Activated CD8-positive, alpha-beta memory T cell treated with anti-CD3 and anti-CD28 coated beads, Interleukin-2, amount 50 U/mL, for 48 hours (primary cell): ENCODE data around the gene PTGR2.
"Not testable (repeated sequence)": the region's sequence is repeated elsewhere in the genome, so short reads cannot be mapped to it uniquely, and the experiment has no call there.

Source experiments
- DNase-seq: peaks from one replicate; pipeline ENCODE4 v3.0.0-alpha.2; 2020

PTGR2 gene

GRCh38 chr14:73887694-73888459 is 36.2 kb downstream of the PTGR2 start:
- DNase-seq: no peak

GRCh38 chr14:73888460-73888725 is 36.8 kb downstream of the PTGR2 start:
- DNase-seq: no peak

DNA sequence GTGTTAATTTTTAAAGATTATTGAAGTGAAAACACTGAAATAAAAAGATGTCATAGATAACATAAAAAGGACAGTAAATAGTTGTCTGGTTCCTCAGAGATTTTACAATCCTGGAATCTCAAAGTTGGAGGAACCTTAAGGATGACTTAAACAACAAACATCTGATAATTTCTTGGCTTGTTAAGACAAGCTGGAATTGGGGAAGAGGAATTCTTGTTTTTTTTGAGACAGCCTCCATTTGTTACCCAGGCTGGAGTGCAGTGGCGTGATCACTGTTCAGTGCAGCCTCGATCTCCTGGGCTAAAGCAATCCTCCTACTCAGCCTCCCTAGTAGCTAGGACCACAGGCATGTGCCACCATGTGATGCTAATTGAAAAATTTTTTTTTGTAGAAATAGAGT is 37.3 kb downstream of the PTGR2 start:
- DNase-seq: no peak

DNA sequence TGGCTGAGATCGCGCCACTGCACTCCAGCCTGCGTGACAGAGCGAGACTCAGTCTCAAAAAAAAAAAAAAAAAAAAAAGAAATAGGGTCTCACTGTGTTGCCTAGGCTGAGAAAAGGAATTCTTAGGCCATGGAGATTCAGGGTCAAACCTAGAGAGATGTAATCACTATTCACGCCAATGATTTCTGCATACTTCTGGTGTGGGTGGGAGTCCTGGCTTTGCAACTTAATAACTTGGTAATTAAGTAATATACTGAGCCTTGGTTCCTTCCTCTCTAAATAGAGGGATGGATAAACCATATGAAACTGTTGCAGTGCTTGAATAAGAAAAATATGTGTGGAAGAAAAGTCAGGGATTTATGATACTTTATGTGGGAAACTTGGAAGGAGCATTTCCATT is 37.7 kb downstream of the PTGR2 start:
- no peak for DNase-seq

GRCh38 chr14:73894180-73894687 is 42.6 kb downstream of the PTGR2 start:
- not testable (repeated sequence) for DNase-seq

GRCh38 chr14:73895939-73896338 is 44.3 kb downstream of the PTGR2 start:
- DNase-seq: no peak

GRCh38 chr14:73896521-73896920 is 44.9 kb downstream of the PTGR2 start:
- no peak for DNase-seq

GRCh38 chr14:73903028-73903427 is 51.4 kb downstream of the PTGR2 start:
- DNase-seq: no peak

- no peak for DNase-seq
These were observed 58.0 kb downstream of the PTGR2 start for GRCh38 chr14:73909681-73910080.

- no peak for DNase-seq
These were observed 61.6 kb downstream of the PTGR2 start for GRCh38 chr14:73913256-73913655.

GRCh38 chr14:73916324-73916723 is 64.7 kb downstream of the PTGR2 start:
- DNase-seq: no peak

- not testable (repeated sequence) for DNase-seq
These were observed 67.8 kb downstream of the PTGR2 start for GRCh38 chr14:73919457-73919856.

GRCh38 chr14:73924337-73924736 is 72.7 kb downstream of the PTGR2 start:
- no peak for DNase-seq
